Measurements from ENCODE around the gene TRIM47. TPM values are rescaled to one million over a fixed set of nuclear protein-coding genes. Genes with fewer than 3 reads are reported as not detected.
"Not testable (repeated sequence)": the region's sequence is repeated elsewhere in the genome, so short reads cannot be mapped to it uniquely, and the experiment has no call there.

The TRIM47 gene
- total and polyA plus RNA-seq, 2 experiments from 2014 or later, result 7.2 to 9.9 TPM

- TF ChIP-seq JUNB (IDR thresholded peaks at IDR 0.05; ENCODE audit: unreplicated experiment) (no peak), EZH2 (IDR thresholded peaks at IDR 0.05; ENCODE audit: low read depth, unreplicated experiment) (no peak), ZNF114 (CRISPR knock-in tag; IDR thresholded peaks at IDR 0.05) (no peak), ETS1 (IDR thresholded peaks at IDR 0.05) (no peak), EZH2phosphoT487 (IDR thresholded peaks at IDR 0.05; ENCODE audit: unreplicated experiment) (no peak), CREB1 (CRISPR knock-in tag; IDR thresholded peaks at IDR 0.05; ENCODE audit: low read depth) (no peak)
- TF ChIP-seq, protein P1, sequence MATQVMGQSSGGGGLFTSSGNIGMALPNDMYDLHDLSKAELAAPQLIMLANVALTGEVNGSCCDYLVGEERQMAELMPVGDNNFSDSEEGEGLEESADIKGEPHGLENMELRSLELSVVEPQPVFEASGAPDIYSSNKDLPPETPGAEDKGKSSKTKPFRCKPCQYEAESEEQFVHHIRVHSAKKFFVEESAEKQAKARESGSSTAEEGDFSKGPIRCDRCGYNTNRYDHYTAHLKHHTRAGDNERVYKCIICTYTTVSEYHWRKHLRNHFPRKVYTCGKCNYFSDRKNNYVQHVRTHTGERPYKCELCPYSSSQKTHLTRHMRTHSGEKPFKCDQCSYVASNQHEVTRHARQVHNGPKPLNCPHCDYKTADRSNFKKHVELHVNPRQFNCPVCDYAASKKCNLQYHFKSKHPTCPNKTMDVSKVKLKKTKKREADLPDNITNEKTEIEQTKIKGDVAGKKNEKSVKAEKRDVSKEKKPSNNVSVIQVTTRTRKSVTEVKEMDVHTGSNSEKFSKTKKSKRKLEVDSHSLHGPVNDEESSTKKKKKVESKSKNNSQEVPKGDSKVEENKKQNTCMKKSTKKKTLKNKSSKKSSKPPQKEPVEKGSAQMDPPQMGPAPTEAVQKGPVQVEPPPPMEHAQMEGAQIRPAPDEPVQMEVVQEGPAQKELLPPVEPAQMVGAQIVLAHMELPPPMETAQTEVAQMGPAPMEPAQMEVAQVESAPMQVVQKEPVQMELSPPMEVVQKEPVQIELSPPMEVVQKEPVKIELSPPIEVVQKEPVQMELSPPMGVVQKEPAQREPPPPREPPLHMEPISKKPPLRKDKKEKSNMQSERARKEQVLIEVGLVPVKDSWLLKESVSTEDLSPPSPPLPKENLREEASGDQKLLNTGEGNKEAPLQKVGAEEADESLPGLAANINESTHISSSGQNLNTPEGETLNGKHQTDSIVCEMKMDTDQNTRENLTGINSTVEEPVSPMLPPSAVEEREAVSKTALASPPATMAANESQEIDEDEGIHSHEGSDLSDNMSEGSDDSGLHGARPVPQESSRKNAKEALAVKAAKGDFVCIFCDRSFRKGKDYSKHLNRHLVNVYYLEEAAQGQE (IDR thresholded peaks at IDR 0.05; ENCODE audit: unreplicated experiment), result no peak
- TF ChIP-seq, protein P2, sequence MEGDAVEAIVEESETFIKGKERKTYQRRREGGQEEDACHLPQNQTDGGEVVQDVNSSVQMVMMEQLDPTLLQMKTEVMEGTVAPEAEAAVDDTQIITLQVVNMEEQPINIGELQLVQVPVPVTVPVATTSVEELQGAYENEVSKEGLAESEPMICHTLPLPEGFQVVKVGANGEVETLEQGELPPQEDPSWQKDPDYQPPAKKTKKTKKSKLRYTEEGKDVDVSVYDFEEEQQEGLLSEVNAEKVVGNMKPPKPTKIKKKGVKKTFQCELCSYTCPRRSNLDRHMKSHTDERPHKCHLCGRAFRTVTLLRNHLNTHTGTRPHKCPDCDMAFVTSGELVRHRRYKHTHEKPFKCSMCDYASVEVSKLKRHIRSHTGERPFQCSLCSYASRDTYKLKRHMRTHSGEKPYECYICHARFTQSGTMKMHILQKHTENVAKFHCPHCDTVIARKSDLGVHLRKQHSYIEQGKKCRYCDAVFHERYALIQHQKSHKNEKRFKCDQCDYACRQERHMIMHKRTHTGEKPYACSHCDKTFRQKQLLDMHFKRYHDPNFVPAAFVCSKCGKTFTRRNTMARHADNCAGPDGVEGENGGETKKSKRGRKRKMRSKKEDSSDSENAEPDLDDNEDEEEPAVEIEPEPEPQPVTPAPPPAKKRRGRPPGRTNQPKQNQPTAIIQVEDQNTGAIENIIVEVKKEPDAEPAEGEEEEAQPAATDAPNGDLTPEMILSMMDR (conservative IDR thresholded peaks at IDR 0.05; ENCODE audit: low read depth in 2 of 2), result no peak
These were observed 24.9 kb downstream of the TRIM47 start (continued) for GRCh38 chr17:75853433-75853832.

GRCh38 chr17:75851693-75851991, 26.7 kb downstream of the TRIM47 start:
- peaks cover 16% of the 10 kb centered on the region for H3K4me1 Mint-ChIP-seq
- peaks cover 15% of the 10 kb centered on the region; the same call in 1 of the 2 replicates for H3K36me3 ChIP-seq (ENCODE audit: insufficient read depth)
- H3K27ac ChIP-seq (ENCODE audit: low read depth), result not testable (repeated sequence)

More at GRCh38 chr17:75851693-75851991, 26.7 kb downstream of the TRIM47 start:
- H3K27me3 Mint-ChIP-seq (ENCODE audit: insufficient read depth, low read depth, poor library complexity); H3K27ac Mint-ChIP-seq; H2AFZ ChIP-seq; H3K4me1 ChIP-seq (ENCODE audit: insufficient read depth); H3K27me3 ChIP-seq (ENCODE audit: insufficient read depth); H3K9me2 ChIP-seq (ENCODE audit: insufficient read depth); H3K4me2 ChIP-seq; H4K20me1 ChIP-seq (replicated peaks; ENCODE audit: insufficient read depth); H3K4me3 Mint-ChIP-seq; H3K4me3 ChIP-seq; ATAC-seq; H3K9me3 Mint-ChIP-seq; DNase-seq (ENCODE audit: low spot score): not testable (repeated sequence)
- H3F3A ChIP-seq (replicated peaks; ENCODE audit: low read depth), result peaks cover 18% of the 10 kb centered on the region
- peaks cover 20% of the 10 kb centered on the region for H3K79me2 ChIP-seq (replicated peaks; ENCODE audit: insufficient read depth)
- H3K36me3 Mint-ChIP-seq (ENCODE audit: low read depth), result peaks cover 45% of the 10 kb centered on the region

All from GM23338 (cell line).